Uterus (tissue), 4 donors: ENCODE measurements around the gene SLC38A2. TPM values are rescaled to one million over a fixed set of nuclear protein-coding genes. Genes with fewer than 3 reads are reported as not detected.

Experiments used
- DNase-seq, 2 donors: peaks; one replicate each; pipeline ENCODE4 v3.0.0-alpha.2; 2019 to 2020
- H3K27ac ChIP-seq, 2 donors: fragments of 200-600 bp; sonication (generic); 1 replicate in 1 of 2; 2 replicates in 1 of 2; pipeline ENCODE4 v1.5.1; 2016 to 2018
- H3K27me3 ChIP-seq, 2 donors: fragments of 200-600 bp; sonication (generic); one replicate each; pipeline ENCODE4 v1.5.1; 2018 to 2019; ENCODE audit warnings: control low read depth in 1 of 2
- H3K36me3 ChIP-seq, 2 donors: fragments of 200-600 bp; sonication (generic); one replicate each; pipeline ENCODE4 v1.5.1; 2019; ENCODE audit warnings: control low read depth in 1 of 2
- H3K4me1 ChIP-seq, 2 donors: fragments of 200-600 bp; sonication (generic); one replicate each; pipeline ENCODE4 v1.5.1; 2018 to 2019; ENCODE audit warnings: control low read depth in 1 of 2
- H3K4me3 ChIP-seq, 2 donors: fragments of 200-600 bp; sonication (generic); 1 replicate in 1 of 2; 2 replicates in 1 of 2; pipeline ENCODE4 v1.5.1; 2018 to 2019; ENCODE audit warnings: mild to moderate bottlenecking in 1 of 2
- H3K9me3 ChIP-seq, 2 donors: fragments of 200-600 bp; sonication (generic); one replicate each; pipeline ENCODE4 v1.5.1; 2019; ENCODE audit warnings: control low read depth in 1 of 2
- POLR2A ChIP-seq, 2 donors: fragments of 450-650 bp; IDR thresholded peaks; one replicate each; pipeline ENCODE4 v1.6.1; 2016; ENCODE audit warnings: antibody characterized with exemption in 2 of 2, mild to moderate bottlenecking in 1 of 2, moderate library complexity in 1 of 2
- intact Hi-C: fragments of 100-400 bp; cut with DNase I; formaldehyde crosslinking; loops from one replicate; pipeline ENCODE4 v1.15.1; 2023; ENCODE audit warnings: low total_unique reads
- total RNA-seq, 4 donors: library from RNA; depleted of rRNA in 3 of 4; stranded (reverse); fragments of >200 nt in 3 of 4; gene quantifications; one replicate each; pipeline versions ENCODE4 v1.1.0 to v1.2.4, GENCODE V29; 2014 to 2023
- TF ChIP-seq, protein P1 (sequence below), 4 experiments: fragments of 200-600 bp in 2 of 4; fragments of 450-650 bp in 2 of 4; sonication (generic) in 2 of 4; IDR thresholded peaks; one replicate each; pipeline ENCODE4 v1.5.1; 2016 to 2019; ENCODE audit warnings: antibody characterized with exemption in 4 of 4, mild to moderate bottlenecking in 2 of 4, moderate library complexity in 1 of 4
- donor health status: DM: yes; HTN: yes; CAD: no.

The SLC38A2 gene
- total RNA-seq, 4 donors from 2014 or later = 234 to 487 (median 372) TPM

DNA sequence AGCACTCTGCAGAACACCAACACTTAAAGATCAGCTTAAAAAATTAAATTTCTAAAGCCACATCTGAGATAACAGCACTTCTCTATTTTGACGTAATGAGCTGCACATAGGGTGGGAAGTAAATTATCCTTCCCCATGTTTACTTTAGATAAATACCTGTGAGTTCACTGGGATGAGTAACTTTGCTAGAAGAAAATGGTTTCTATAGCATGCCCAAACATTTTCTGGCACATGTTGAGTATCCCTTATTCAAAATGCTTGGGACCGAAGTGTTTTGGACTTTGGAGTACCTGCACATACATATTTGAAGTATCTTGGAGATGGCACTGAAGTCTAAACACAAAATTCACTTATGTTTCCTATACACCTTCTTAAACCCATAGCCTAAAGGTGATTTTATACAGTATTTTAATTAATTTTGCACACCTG, 6.6 kb downstream of the SLC38A2 start:
- peak overlapping the region; percentile 2 to 91 for H3K4me3 ChIP-seq
- H3K27ac ChIP-seq = peak overlapping the region in 1 of 2 donors; percentile 100
- no peaks in the 10 kb centered on the region for H3K9me3 ChIP-seq
- peaks cover 11 to 22% of the 10 kb centered on the region in 2 donors for H3K4me1 ChIP-seq
- intact Hi-C loops = no loop called here
- H3K36me3 ChIP-seq = no peaks in the 10 kb centered on the region
- TF ChIP-seq, protein P1, sequence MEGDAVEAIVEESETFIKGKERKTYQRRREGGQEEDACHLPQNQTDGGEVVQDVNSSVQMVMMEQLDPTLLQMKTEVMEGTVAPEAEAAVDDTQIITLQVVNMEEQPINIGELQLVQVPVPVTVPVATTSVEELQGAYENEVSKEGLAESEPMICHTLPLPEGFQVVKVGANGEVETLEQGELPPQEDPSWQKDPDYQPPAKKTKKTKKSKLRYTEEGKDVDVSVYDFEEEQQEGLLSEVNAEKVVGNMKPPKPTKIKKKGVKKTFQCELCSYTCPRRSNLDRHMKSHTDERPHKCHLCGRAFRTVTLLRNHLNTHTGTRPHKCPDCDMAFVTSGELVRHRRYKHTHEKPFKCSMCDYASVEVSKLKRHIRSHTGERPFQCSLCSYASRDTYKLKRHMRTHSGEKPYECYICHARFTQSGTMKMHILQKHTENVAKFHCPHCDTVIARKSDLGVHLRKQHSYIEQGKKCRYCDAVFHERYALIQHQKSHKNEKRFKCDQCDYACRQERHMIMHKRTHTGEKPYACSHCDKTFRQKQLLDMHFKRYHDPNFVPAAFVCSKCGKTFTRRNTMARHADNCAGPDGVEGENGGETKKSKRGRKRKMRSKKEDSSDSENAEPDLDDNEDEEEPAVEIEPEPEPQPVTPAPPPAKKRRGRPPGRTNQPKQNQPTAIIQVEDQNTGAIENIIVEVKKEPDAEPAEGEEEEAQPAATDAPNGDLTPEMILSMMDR (IDR thresholded peaks at IDR 0.05) = no peak
- TF ChIP-seq POLR2A (IDR thresholded peaks at IDR 0.05) = no peak
- DNase-seq = no peak
- H3K27me3 ChIP-seq = no peaks in the 10 kb centered on the region

- no peaks in the 10 kb centered on the region for H3K9me3 ChIP-seq
- H3K4me3 ChIP-seq = peak overlapping the region in 1 of 2 donors; percentile 2
- H3K4me1 ChIP-seq = peaks cover 11 to 22% of the 10 kb centered on the region in 2 donors
- no peak for TF ChIP-seq POLR2A (IDR thresholded peaks at IDR 0.05)
- TF ChIP-seq, protein P1 (IDR thresholded peaks at IDR 0.05) = no peak
- H3K27me3 ChIP-seq = no peaks in the 10 kb centered on the region
- peak overlapping the region; percentile 3 to 100 for H3K27ac ChIP-seq
- no peaks in the 10 kb centered on the region for H3K36me3 ChIP-seq
- intact Hi-C loops = no loop called here
- DNase-seq = peak in 1 of 2 donors; percentile 72
These were observed 7.6 kb downstream of the SLC38A2 start for GRCh38 chr12:46364777-46365580.

GRCh38 chr12:46364300-46364696, 8.3 kb downstream of the SLC38A2 start:
- TF ChIP-seq, protein P1 (IDR thresholded peaks at IDR 0.05) = no peak
- no peak for TF ChIP-seq POLR2A (IDR thresholded peaks at IDR 0.05)
- Histone ChIP-seq H3K27me3 (no peaks in the 10 kb centered on the region), H3K36me3 (no peaks in the 10 kb centered on the region), H3K9me3 (no peaks in the 10 kb centered on the region), H3K4me3 (no peak overlapping the region), H3K4me1 (peaks cover 11 to 22% of the 10 kb centered on the region in 2 donors), H3K27ac (peak overlapping the region in 1 of 2 donors; percentile 100)
- intact Hi-C loops = no loop called here
- no peak for DNase-seq

- Histone ChIP-seq H3K27me3 (no peaks in the 10 kb centered on the region), H3K4me1 (peaks cover 11 to 22% of the 10 kb centered on the region in 2 donors), H3K36me3 (no peaks in the 10 kb centered on the region), H3K9me3 (no peaks in the 10 kb centered on the region), H3K4me3 (no peak overlapping the region), H3K27ac (peak overlapping the region in 1 of 2 donors; percentile 100)
- intact Hi-C loops = no loop called here
- no peak for DNase-seq
- TF ChIP-seq POLR2A (IDR thresholded peaks at IDR 0.05) = no peak
- TF ChIP-seq, protein P1 (IDR thresholded peaks at IDR 0.05) = no peak
These were observed 8.8 kb downstream of the SLC38A2 start for GRCh38 chr12:46363582-46364299.
